Left ventricle myocardium inferior (tissue), 1 donor: Measurements from ENCODE around the gene MRFAP1L1. TPM values are rescaled to one million over a fixed set of nuclear protein-coding genes. Genes with fewer than 3 reads are reported as not detected.
A peak's percentile ranks its signal among the peaks of the same experiment; 100 is the strongest.

Source experiments
- DNase-seq: peaks from one replicate; pipeline ENCODE4 v3.0.0-alpha.2; 2020
- H3K27ac ChIP-seq: fragments of 200-600 bp; replicated peaks from 2 replicates; pipeline ENCODE4 v1.8.0; 2021
- H3K27me3 ChIP-seq: fragments of 200-600 bp; 2 replicates; pipeline ENCODE4 v1.8.0; 2021; ENCODE audit warnings: low read depth
- H3K36me3 ChIP-seq: fragments of 200-600 bp; 2 replicates; pipeline ENCODE4 v1.8.0; 2021
- H3K4me1 ChIP-seq: fragments of 200-600 bp; 2 replicates; pipeline ENCODE4 v1.8.0; 2021
- H3K4me3 ChIP-seq: fragments of 200-600 bp; 2 replicates; pipeline ENCODE4 v1.8.0; 2021; ENCODE audit warnings: mild to moderate bottlenecking, moderate library complexity
- H3K9me3 ChIP-seq: fragments of 200-600 bp; replicated peaks from 2 replicates; pipeline ENCODE4 v1.8.0; 2021
- intact Hi-C: fragments of 100-400 bp; cut with micrococcal nuclease; formaldehyde crosslinking; loops from one replicate; pipeline ENCODE4 v1.11.0; 2022
- total RNA-seq: library from RNA; stranded (reverse); fragmentation: NEBNext Ultra II Directional; extraction: Animal tissue kit (Norgen Biotek cat#: 25700); gene quantifications from one replicate; pipeline ENCODE4 v1.2.1, GENCODE V29; 2021
- TF ChIP-seq, protein P1 (sequence below): fragments of 200-600 bp; IDR thresholded peaks from 2 replicates; pipeline ENCODE4 v1.8.0; 2021; ENCODE audit warnings: antibody characterized with exemption, mild to moderate bottlenecking, borderline replicate concordance
- donor health status: DM: no; HTN: yes; CAD: no; lungs with severe emphysema.

Gene MRFAP1L1
- total RNA-seq, 1 donor from 2014 or later = 41.5 TPM

DNA sequence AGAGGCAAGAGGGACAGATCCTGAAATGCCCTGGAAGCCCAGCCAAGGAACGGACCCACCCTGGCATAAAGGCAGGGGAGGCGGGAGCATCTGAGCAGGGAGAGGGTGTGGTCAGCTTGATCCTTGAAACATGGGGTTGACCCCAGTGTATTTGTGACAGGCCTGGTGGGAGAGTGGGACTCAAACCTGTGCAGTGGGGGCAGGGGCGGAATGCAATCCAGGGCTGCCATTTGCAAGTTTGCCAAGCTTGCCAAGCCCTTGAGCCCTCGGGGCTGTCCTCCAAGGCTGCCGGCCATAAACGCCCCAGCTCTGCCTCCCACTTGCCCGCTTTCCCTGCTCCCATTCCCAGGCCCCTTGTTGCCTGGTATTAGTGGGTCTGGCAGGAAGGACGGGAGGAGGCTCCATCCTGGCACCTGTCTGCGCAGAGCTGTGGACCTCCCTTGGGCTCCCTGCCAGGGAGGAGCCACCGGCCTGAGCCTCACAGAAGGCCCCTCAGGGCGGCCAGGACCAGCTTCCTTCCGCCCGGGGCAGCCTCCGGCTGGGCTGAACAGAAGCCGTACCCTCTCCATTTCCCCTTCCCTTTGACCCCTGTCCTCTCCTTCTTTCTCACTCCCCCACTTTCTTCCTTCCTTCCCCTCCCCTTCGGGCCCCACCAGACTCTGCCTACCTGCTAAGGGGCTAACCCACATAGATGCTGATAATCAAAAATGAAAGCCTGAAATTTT lies 15.3 kb downstream of the MRFAP1L1 start:
- Histone ChIP-seq H3K4me3 (no peak overlapping the region), H3K36me3 (no peaks in the 10 kb centered on the region), H3K27me3 (no peaks in the 10 kb centered on the region), H3K9me3 (no peaks in the 10 kb centered on the region), H3K27ac (peak overlapping the region; percentile 82), H3K4me1 (peaks cover 39% of the 10 kb centered on the region)
- no peak for DNase-seq
- intact Hi-C loops = no loop called here
- TF ChIP-seq, protein P1, sequence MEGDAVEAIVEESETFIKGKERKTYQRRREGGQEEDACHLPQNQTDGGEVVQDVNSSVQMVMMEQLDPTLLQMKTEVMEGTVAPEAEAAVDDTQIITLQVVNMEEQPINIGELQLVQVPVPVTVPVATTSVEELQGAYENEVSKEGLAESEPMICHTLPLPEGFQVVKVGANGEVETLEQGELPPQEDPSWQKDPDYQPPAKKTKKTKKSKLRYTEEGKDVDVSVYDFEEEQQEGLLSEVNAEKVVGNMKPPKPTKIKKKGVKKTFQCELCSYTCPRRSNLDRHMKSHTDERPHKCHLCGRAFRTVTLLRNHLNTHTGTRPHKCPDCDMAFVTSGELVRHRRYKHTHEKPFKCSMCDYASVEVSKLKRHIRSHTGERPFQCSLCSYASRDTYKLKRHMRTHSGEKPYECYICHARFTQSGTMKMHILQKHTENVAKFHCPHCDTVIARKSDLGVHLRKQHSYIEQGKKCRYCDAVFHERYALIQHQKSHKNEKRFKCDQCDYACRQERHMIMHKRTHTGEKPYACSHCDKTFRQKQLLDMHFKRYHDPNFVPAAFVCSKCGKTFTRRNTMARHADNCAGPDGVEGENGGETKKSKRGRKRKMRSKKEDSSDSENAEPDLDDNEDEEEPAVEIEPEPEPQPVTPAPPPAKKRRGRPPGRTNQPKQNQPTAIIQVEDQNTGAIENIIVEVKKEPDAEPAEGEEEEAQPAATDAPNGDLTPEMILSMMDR = no peak

DNA sequence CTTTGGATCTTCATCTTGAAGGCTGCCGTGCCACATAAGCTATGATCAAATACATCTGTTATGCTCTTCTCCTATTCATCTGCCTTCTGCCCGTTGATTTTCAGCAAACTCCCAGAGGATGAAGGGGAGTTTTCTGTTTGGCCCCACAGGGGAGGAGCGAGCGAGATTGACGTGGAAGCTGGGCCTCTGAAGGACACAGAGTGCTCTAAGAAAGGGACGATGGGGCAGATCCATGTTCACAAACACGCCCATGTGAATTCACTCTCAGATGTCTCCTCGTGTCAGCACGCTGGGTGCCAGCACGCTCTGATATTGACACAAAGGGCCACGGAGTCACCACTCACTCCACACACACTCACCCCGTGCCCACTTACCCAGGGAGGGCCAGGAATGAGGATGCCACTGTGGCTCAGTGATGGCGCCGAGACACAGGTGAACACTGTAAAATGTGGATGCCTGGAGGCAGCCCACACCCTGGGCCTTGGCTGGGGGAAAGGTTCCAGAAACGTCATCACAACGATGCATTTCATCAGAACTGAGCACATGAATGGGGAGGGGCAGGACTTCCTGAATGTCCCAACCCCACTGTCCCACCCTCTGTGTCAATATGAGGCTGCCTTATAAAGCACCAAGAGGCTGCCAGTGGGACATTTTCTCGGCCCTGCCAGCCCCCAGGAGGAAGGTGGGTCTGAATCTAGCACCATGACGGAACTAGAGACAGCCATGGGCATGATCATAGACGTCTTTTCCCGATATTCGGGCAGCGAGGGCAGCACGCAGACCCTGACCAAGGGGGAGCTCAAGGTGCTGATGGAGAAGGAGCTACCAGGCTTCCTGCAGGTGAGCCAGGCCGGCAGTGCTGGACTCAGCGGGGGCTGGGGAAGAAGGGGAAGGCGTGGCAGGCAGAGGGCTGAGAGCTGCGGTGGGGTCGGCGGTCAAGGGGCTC lies 16.2 kb downstream of the MRFAP1L1 start, which contains the start of gene S100P:
Gene S100P (plus strand): TSS at position 648 of the 946 bp plus-strand sequence. CDS start 55 bp downstream, at position 703.
- Histone ChIP-seq H3K4me1 (peaks cover 46% of the 10 kb centered on the region), H3K27ac (peak within 1 kb of the TSS; percentile 82), H3K9me3 (no peaks in the 10 kb centered on the region), H3K4me3 (no peak within 1 kb of the TSS), H3K36me3 (no peaks in the 10 kb centered on the region), H3K27me3 (no peaks in the 10 kb centered on the region)
- no peak for DNase-seq
- TF ChIP-seq, protein P1 = no peak
- intact Hi-C loops = no loop called here

DNA sequence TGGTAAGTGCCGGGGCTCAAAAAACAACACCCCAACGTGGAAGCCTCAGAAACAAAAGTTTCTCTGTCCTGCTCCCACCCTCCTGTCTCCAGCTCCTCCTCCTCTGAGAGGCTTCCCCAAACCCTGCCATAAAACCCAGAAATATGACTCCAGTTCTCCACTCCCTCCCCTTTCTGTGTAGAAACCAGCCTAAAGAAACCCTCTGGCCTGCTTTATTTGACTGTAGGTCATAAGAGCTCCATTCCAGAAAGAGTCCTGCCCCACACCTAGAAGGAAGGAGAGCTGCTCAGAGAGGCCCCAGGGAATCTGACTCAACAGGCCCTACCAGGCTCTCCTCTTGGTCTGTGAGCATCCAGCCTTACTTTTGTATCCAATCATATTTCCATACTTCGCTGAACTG lies 16.9 kb downstream of the MRFAP1L1 start:
- TF ChIP-seq, protein P1 = no peak
- Histone ChIP-seq H3K27me3 (no peaks in the 10 kb centered on the region), H3K4me1 (peaks cover 53% of the 10 kb centered on the region), H3K36me3 (no peaks in the 10 kb centered on the region), H3K9me3 (no peaks in the 10 kb centered on the region), H3K4me3 (no peak overlapping the region), H3K27ac (no peak overlapping the region)
- no peak for DNase-seq
- intact Hi-C loops = no loop called here

DNA sequence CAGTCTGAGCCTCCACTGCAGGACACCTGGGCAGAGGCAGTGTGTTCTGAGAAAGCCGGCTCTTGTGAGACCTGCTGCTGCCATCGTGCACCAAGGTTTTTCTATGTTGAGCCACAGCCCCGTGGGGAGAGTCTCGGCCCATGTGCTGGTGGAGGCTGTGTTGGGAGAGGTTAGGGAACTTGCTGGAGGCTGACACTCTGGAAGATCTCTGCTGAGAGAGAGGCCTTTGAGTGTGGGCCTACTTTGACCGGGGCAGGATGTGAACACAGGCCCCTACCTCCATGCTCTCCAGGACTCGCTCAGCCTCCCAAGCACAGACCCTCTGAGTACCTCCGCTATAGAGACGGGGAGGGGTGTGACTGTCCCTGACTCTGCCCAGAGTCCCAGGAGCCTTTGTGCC lies 17.3 kb downstream of the MRFAP1L1 start:
- Histone ChIP-seq H3K36me3 (no peaks in the 10 kb centered on the region), H3K4me1 (peaks cover 52% of the 10 kb centered on the region), H3K9me3 (no peaks in the 10 kb centered on the region), H3K27ac (no peak overlapping the region), H3K27me3 (no peaks in the 10 kb centered on the region), H3K4me3 (no peak overlapping the region)
- no peak for DNase-seq
- intact Hi-C loops = no loop called here
- TF ChIP-seq, protein P1 = no peak

DNA sequence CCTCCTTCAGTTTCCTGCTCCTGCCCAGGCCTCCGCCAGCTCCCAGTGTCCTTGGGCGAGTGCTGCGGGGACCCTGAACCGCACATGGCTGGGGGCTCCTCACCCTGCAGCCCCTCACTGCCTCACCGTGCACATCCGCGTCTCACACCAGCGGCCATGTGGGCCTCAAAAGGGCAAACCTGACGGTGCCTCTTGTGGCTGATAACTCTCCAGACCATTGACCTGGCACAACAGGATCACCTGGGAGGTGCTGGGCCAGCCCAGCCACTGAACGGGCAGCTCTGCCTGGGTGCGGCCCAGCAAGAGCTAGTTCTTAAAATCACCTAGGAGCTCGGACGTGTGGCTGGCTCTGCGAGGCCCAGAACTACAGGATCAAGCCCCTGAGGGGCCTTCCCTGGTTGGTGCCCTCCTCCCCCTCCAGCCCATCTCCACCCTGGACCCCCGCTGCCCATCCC lies 20.1 kb downstream of the MRFAP1L1 start:
- H3K9me3 ChIP-seq = no peaks in the 10 kb centered on the region
- TF ChIP-seq, protein P1 = no peak
- DNase-seq = no peak
- H3K36me3 ChIP-seq = no peaks in the 10 kb centered on the region
- H3K4me3 ChIP-seq = no peak overlapping the region
- intact Hi-C loops = no loop called here
- no peaks in the 10 kb centered on the region for H3K27me3 ChIP-seq
- H3K4me1 ChIP-seq = peaks cover 27% of the 10 kb centered on the region
- H3K27ac ChIP-seq = no peak overlapping the region
